HG03378 (cell line): ENCODE results near the gene CMIP.

Source experiments
- ATAC-seq: cut with Tn5 transposase; IDR thresholded peaks from one replicate; pipeline ENCODE4 v1.9.1; 2021; ENCODE audit warnings: mild to moderate bottlenecking, moderate library complexity; ENCODE audit not compliant: unreplicated experiment

Gene CMIP

GRCh38 chr16:81615833-81616232 lies 171.2 kb downstream of the CMIP start:
- no peak for ATAC-seq

GRCh38 chr16:81616321-81617020 lies 171.9 kb downstream of the CMIP start:
- ATAC-seq, result peak; percentile 62

- ATAC-seq, result no peak
These were observed 172.4 kb downstream of the CMIP start for GRCh38 chr16:81617021-81617346.

DNA sequence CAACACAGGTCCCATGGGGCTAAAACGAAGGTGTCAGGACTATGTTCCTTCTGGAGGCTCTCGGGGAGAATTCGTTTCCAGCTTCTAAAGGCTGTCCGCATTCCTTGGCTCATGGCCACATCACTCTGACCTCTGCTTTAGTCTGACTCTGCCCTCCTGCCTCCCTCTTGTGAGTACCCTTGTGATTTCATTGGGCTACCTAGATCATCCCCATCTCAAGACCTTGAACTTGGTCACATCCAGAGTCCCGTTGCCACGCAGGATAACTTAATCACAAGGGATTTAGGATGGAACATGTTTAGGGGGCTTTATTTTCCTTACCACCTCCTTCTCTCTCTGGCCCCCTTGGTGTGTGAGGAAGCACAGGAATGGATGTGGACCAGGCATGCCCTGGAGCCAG lies 173.6 kb downstream of the CMIP start:
- ATAC-seq, result no peak

GRCh38 chr16:81618661-81619060 lies 174.1 kb downstream of the CMIP start:
- ATAC-seq, result no peak

GRCh38 chr16:81620029-81620428 lies 175.4 kb downstream of the CMIP start:
- no peak for ATAC-seq

DNA sequence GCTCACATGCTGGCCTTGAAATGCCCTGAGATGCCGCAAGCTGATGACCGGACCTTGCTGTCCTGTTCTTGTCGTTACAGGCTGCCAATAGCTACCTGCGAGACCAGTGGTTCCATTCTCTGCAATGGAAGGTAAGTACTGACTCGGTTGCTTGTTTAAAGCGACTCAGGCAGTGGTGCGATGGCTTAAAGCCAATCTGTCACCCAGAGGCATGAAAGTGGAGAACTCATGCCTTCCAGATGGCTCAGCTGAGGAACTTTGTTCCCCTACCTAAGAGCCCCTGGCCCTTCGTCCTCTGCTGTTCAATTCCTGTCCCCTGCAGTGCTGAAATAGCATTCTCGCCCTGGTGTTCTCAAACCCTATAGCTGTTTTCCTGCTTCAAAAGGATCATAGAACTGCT lies 176.2 kb downstream of the CMIP start:
- ATAC-seq, result no peak

DNA sequence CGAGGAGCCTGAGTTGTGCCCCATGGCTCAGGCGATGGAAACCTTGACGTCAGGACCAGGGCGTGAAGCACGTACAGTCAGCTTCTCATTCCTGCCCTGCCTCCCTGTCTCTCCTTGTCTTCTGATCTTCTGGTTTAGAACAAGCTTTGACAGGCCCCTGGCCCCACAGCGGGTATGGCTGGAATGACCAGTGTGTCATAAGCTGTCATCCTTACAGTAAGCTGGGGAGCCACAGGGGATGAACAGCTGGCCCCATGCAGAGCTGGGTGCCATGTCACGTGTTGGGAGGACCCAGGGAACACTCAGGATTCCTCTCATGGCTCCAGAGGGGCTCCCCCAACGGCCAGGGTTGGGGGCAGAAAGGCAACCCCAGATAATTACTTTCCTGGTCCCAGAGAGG lies 176.9 kb downstream of the CMIP start:
- no peak for ATAC-seq

GRCh38 chr16:81623365-81624102 lies 178.9 kb downstream of the CMIP start:
- ATAC-seq, result no peak

DNA sequence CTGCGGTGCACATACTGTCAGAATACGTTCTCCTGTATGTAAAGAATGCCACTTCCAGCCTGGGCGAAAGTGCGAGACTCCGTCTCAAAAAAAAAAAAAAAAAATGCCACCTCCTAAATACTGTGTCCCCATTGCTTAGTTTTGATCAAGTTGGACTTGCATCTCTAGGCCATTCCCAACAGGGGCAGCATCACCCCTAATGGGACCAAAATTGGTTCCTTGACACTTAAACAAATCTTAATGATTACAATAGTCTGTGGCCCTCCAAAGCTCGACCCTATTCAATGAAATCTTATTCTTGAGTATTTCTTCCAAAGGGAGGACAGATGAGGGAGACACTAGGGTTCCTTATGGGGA lies 179.8 kb downstream of the CMIP start:
- no peak for ATAC-seq

GRCh38 chr16:81624760-81625543 lies 180.3 kb downstream of the CMIP start:
- ATAC-seq, result no peak

DNA sequence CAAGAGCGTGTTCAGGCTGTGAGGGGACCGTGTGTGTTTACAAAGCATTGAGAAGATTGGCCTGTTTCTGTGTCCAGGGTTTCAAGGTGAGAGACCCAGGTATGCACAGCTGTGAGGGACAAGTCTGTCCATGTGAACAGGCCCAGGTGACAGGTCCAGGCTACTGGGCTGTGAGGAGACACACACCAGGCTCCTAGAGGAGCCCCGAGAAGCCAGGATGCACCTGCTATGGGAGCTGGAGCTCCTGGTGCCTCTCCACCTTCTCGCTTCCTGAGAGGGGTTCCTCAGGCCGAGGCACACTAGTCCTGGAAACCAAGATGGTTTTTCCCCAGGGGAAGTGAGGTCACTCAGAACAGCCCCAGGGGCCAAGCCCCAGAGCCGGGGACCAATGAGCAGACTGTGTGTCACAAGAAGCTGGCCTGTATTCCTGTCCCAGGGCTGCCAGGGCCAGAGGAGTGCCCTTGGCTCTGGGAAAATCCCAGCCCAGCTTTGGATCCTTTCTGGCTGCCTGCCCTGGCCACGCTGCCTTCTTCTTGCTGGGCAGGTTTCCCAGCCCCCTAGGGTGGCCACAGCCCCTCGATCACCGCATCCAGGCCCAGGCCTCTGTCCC lies 181.0 kb downstream of the CMIP start:
- ATAC-seq, result no peak

GRCh38 chr16:81626181-81626674 lies 181.6 kb downstream of the CMIP start:
- no peak for ATAC-seq

DNA sequence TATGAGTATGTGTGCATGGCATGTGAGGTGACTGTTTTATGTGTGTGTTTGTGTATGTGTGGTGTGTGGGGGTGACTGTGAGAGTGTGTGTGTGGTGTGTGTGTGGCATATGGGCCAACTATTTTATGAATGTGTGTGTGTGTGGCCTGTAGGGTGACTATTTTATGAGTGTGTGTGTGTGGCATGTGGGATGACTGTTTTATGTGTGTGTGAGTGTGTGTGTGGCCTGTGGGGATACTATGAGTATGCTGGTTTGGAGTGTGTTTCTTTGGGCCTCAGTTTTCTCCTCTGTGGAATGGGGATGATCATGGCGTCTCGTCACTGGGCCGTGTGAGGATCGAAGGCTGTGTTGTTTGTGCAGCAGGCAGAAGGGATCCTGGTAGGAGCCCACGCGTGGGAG lies 182.4 kb downstream of the CMIP start:
- ATAC-seq, result no peak

DNA sequence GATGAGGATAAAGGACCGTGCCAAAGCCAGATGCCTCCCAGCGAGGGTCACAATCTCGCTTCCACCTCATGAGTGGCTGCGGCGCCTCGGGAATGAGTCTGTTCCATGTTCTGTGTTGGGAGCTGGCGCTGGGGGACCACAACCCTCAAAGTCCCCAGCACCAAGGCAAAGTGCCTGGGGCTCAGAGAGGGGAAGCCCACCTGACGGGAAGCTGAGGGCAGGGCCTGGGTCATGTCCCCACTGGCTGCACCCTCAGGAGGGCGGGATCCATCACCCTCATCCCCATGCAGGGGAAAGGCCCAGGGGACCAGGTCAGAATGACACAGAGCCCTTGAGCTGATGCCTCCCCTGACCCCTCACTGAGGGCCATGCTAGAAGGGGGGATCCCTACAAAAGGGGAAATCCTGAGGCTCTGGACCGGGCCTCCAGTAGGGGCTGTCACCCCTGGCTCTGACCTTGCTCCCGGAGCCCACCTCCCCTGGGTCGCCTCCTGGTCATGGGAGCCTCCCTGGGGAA lies 183.2 kb downstream of the CMIP start:
- ATAC-seq, result no peak

- ATAC-seq, result no peak
These were observed 184.6 kb downstream of the CMIP start for GRCh38 chr16:81629034-81629802.

GRCh38 chr16:81629896-81630634 lies 185.5 kb downstream of the CMIP start:
- no peak for ATAC-seq

DNA sequence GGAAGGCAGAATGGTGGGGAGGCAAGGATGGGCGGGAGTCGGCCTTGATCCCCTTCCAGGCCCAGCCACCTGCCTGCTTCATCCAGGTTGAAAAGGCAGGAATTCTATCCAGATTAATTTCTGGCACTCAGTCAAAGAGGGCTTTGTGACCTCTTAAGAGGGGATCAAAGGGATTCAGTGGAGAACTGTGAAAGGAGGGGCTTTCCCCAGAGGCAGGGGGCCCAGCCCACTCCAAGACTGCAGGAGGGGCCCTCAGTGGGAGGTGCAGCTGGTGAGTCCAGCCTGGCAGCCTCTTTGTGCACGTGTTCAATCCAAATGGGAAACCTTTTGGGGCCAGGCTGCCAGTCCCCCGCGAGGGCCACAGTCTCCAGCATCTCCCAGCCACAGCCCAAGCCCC lies 186.0 kb downstream of the CMIP start:
- ATAC-seq, result no peak

GRCh38 chr16:81632392-81633146 lies 188.0 kb downstream of the CMIP start:
- no peak for ATAC-seq
